Activated naive CD8-positive, alpha-beta T cell (primary cell): Measurements from ENCODE around the gene ACSL5.
"Not testable (repeated sequence)": the region's sequence is repeated elsewhere in the genome, so short reads cannot be mapped to it uniquely, and the experiment has no call there.

Source experiments
- H3K27ac Mint-ChIP-seq: one replicate; pipeline ENCODE4 v1.8.0; 2021; ENCODE audit warnings: mixed read lengths
- H3K27me3 Mint-ChIP-seq: one replicate; pipeline ENCODE4 v1.8.0; 2021; ENCODE audit warnings: mixed read lengths
- H3K36me3 Mint-ChIP-seq: one replicate; pipeline ENCODE4 v1.8.0; 2021; ENCODE audit warnings: mixed read lengths
- H3K4me1 Mint-ChIP-seq: one replicate; pipeline ENCODE4 v1.8.0; 2021; ENCODE audit warnings: low read depth, mixed read lengths
- H3K4me3 Mint-ChIP-seq: one replicate; pipeline ENCODE4 v1.8.0; 2021; ENCODE audit warnings: mild to moderate bottlenecking, mixed read lengths
- H3K9me3 Mint-ChIP-seq: one replicate; pipeline ENCODE4 v1.8.0; 2021; ENCODE audit warnings: low read depth, mixed read lengths

Gene ACSL5

GRCh38 chr10:112362833-112363232 is 11.1 kb upstream of the ACSL5 start:
- H3K4me1 Mint-ChIP-seq: no peaks in the 10 kb centered on the region
- no peak overlapping the region for H3K4me3 Mint-ChIP-seq
- H3K27ac Mint-ChIP-seq: no peak overlapping the region
- H3K27me3 Mint-ChIP-seq: no peaks in the 10 kb centered on the region
- H3K36me3 Mint-ChIP-seq: no peaks in the 10 kb centered on the region
- H3K9me3 Mint-ChIP-seq: no peaks in the 10 kb centered on the region

GRCh38 chr10:112363696-112364688 is 9.9 kb upstream of the ACSL5 start:
- Mint-ChIP-seq H3K36me3 (no peaks in the 10 kb centered on the region), H3K27me3 (no peaks in the 10 kb centered on the region), H3K27ac (no peak overlapping the region), H3K4me1 (peaks cover 2% of the 10 kb centered on the region), H3K9me3 (no peaks in the 10 kb centered on the region), H3K4me3 (no peak overlapping the region)

- Mint-ChIP-seq H3K4me3 (no peak overlapping the region), H3K27ac (no peak overlapping the region), H3K36me3 (no peaks in the 10 kb centered on the region), H3K27me3 (no peaks in the 10 kb centered on the region), H3K9me3 (no peaks in the 10 kb centered on the region), H3K4me1 (peaks cover 5% of the 10 kb centered on the region)
Measured at GRCh38 chr10:112365014-112365432, 8.9 kb upstream of the ACSL5 start.

- Mint-ChIP-seq H3K9me3 (no peaks in the 10 kb centered on the region), H3K36me3 (no peaks in the 10 kb centered on the region), H3K4me1 (peaks cover 5% of the 10 kb centered on the region), H3K27me3 (no peaks in the 10 kb centered on the region), H3K27ac (no peak overlapping the region), H3K4me3 (no peak overlapping the region)
Measured at GRCh38 chr10:112365451-112365850, 8.5 kb upstream of the ACSL5 start.

- no peaks in the 10 kb centered on the region for H3K36me3 Mint-ChIP-seq
- H3K4me3 Mint-ChIP-seq: no peak overlapping the region
- H3K27me3 Mint-ChIP-seq: no peaks in the 10 kb centered on the region
- peaks cover 9% of the 10 kb centered on the region for H3K4me1 Mint-ChIP-seq
- H3K27ac Mint-ChIP-seq: no peak overlapping the region
- no peaks in the 10 kb centered on the region for H3K9me3 Mint-ChIP-seq
Measured at GRCh38 chr10:112366992-112367391, 6.9 kb upstream of the ACSL5 start.

- no peak overlapping the region for H3K4me3 Mint-ChIP-seq
- no peaks in the 10 kb centered on the region for H3K9me3 Mint-ChIP-seq
- H3K27ac Mint-ChIP-seq: no peak overlapping the region
- peaks cover 14% of the 10 kb centered on the region for H3K4me1 Mint-ChIP-seq
- H3K36me3 Mint-ChIP-seq: no peaks in the 10 kb centered on the region
- H3K27me3 Mint-ChIP-seq: no peaks in the 10 kb centered on the region
Measured at GRCh38 chr10:112367516-112367915, 6.4 kb upstream of the ACSL5 start.

- Mint-ChIP-seq H3K4me1 (peaks cover 33% of the 10 kb centered on the region), H3K27ac (no peak overlapping the region), H3K9me3 (no peaks in the 10 kb centered on the region), H3K27me3 (no peaks in the 10 kb centered on the region), H3K36me3 (no peaks in the 10 kb centered on the region), H3K4me3 (no peak overlapping the region)
Measured at GRCh38 chr10:112369495-112370423, 4.2 kb upstream of the ACSL5 start.

GRCh38 chr10:112370424-112370819 is 3.5 kb upstream of the ACSL5 start:
- Mint-ChIP-seq H3K4me3 (no peak overlapping the region), H3K36me3 (no peaks in the 10 kb centered on the region), H3K4me1 (peaks cover 40% of the 10 kb centered on the region), H3K27ac (no peak overlapping the region), H3K27me3 (no peaks in the 10 kb centered on the region), H3K9me3 (no peaks in the 10 kb centered on the region)

- not testable (repeated sequence) for H3K27me3 Mint-ChIP-seq, H3K4me3 Mint-ChIP-seq, H3K27ac Mint-ChIP-seq, H3K36me3 Mint-ChIP-seq, H3K9me3 Mint-ChIP-seq
- H3K4me1 Mint-ChIP-seq: peaks cover 49% of the 10 kb centered on the region
Measured at GRCh38 chr10:112371326-112371725, 2.6 kb upstream of the ACSL5 start.

GRCh38 chr10:112372182-112372810 is 1.6 kb upstream of the ACSL5 start:
- not testable (repeated sequence) for H3K36me3 Mint-ChIP-seq, H3K27me3 Mint-ChIP-seq, H3K9me3 Mint-ChIP-seq
- Mint-ChIP-seq H3K4me1 (peaks cover 56% of the 10 kb centered on the region), H3K27ac (peak overlapping the region; percentile 10), H3K4me3 (peak overlapping the region; percentile 36)

GRCh38 chr10:112374724-112375541 is 1.0 kb downstream of the ACSL5 start:
- no peaks in the 10 kb centered on the region for H3K27me3 Mint-ChIP-seq
- peaks cover 6% of the 10 kb centered on the region for H3K36me3 Mint-ChIP-seq
- H3K9me3 Mint-ChIP-seq: no peaks in the 10 kb centered on the region
- H3K4me1 Mint-ChIP-seq: peaks cover 74% of the 10 kb centered on the region
- H3K27ac Mint-ChIP-seq: peak overlapping the region; percentile 99
- peak overlapping the region; percentile 100 for H3K4me3 Mint-ChIP-seq

GRCh38 chr10:112375721-112376395 is 1.9 kb downstream of the ACSL5 start:
- Mint-ChIP-seq H3K4me3 (peak overlapping the region; percentile 100), H3K27me3 (no peaks in the 10 kb centered on the region), H3K4me1 (peaks cover 83% of the 10 kb centered on the region), H3K36me3 (peaks cover 9% of the 10 kb centered on the region), H3K27ac (peak overlapping the region; percentile 99), H3K9me3 (no peaks in the 10 kb centered on the region)

GRCh38 chr10:112376396-112376790 is 2.5 kb downstream of the ACSL5 start:
- Mint-ChIP-seq H3K4me1 (peaks cover 85% of the 10 kb centered on the region), H3K36me3 (peaks cover 13% of the 10 kb centered on the region)

More at GRCh38 chr10:112376396-112376790, 2.5 kb downstream of the ACSL5 start:
- H3K27ac Mint-ChIP-seq: peak overlapping the region; percentile 99
- H3K4me3 Mint-ChIP-seq: peak overlapping the region; percentile 100
- H3K27me3 Mint-ChIP-seq: no peaks in the 10 kb centered on the region
- H3K9me3 Mint-ChIP-seq: no peaks in the 10 kb centered on the region
